ENCODE results near the gene CLHC1.

GRCh38 chr2:55233658-55233940 is 1.5 kb upstream of the CLHC1 start:
- no peak for TF ChIP-seq CTCF (IDR thresholded peaks at IDR 0.05)
- no peak for TF ChIP-seq POLR2A (IDR thresholded peaks at IDR 0.05)

Measured in testis (tissue), 2 donors.